GM23248 (cell line): ENCODE data around the gene LRRC3. TPM values are rescaled to one million over a fixed set of nuclear protein-coding genes. Genes with fewer than 3 reads are reported as not detected.
"Not testable (repeated sequence)": the region's sequence is repeated elsewhere in the genome, so short reads cannot be mapped to it uniquely, and the experiment has no call there.

Experiments
- DNase-seq: peaks from one replicate; pipeline ENCODE4 v3.0.0-alpha.2; 2015
- H2AFZ ChIP-seq: fragments of 200-600 bp; sonication (generic); 2 replicates; pipeline ENCODE4 v1.6.1; 2016; ENCODE audit warnings: antibody characterized with exemption
- H3F3A ChIP-seq: fragments of 200-600 bp; sonication (generic); 2 replicates; pipeline ENCODE4 v1.6.1; 2016; ENCODE audit warnings: mild to moderate bottlenecking, antibody characterized with exemption, mixed run types; ENCODE audit not compliant: insufficient read depth
- H3K27ac ChIP-seq: fragments of 200-600 bp; sonication (generic); 2 replicates; pipeline ENCODE4 v1.5.1; 2016; ENCODE audit warnings: mild to moderate bottlenecking
- H3K27me3 ChIP-seq: fragments of 200-600 bp; sonication (generic); replicated peaks from 2 replicates; pipeline ENCODE4 v1.6.1; 2016; ENCODE audit warnings: mild to moderate bottlenecking; ENCODE audit not compliant: insufficient read depth
- H3K36me3 ChIP-seq: fragments of 200-600 bp; sonication (generic); 2 replicates; pipeline ENCODE4 v1.6.1; 2016; ENCODE audit warnings: low read depth, mild to moderate bottlenecking
- H3K4me1 ChIP-seq: fragments of 200-600 bp; sonication (generic); 2 replicates; pipeline ENCODE4 v1.6.1; 2016; ENCODE audit warnings: mild to moderate bottlenecking; ENCODE audit not compliant: insufficient read depth
- H3K4me2 ChIP-seq: fragments of 200-600 bp; sonication (generic); one replicate; pipeline ENCODE4 v1.6.1; 2016; ENCODE audit warnings: mild to moderate bottlenecking; ENCODE audit not compliant: unreplicated experiment
- H3K4me3 ChIP-seq: fragments of 200-600 bp; sonication (generic); 2 replicates; pipeline ENCODE4 v1.5.1; 2016; ENCODE audit warnings: mild to moderate bottlenecking
- H3K79me2 ChIP-seq: fragments of 200-600 bp; sonication (generic); 2 replicates; pipeline ENCODE4 v1.6.1; 2016; ENCODE audit warnings: mild to moderate bottlenecking; ENCODE audit not compliant: insufficient read depth
- H3K9ac ChIP-seq: fragments of 200-600 bp; sonication (generic); 2 replicates; pipeline ENCODE4 v1.6.1; 2016; ENCODE audit warnings: mild to moderate bottlenecking
- H3K9me2 ChIP-seq: fragments of 200-600 bp; sonication (generic); 2 replicates; pipeline ENCODE4 v1.6.1; 2016; ENCODE audit warnings: mixed run types, mild to moderate bottlenecking, moderate library complexity; ENCODE audit not compliant: insufficient read depth
- H3K9me3 ChIP-seq: fragments of 200-600 bp; sonication (generic); one replicate; pipeline ENCODE4 v1.6.1; 2017; ENCODE audit warnings: low read depth
- H4K20me1 ChIP-seq: fragments of 200-600 bp; sonication (generic); 2 replicates; pipeline ENCODE4 v1.6.0; 2016; ENCODE audit not compliant: insufficient read depth
- EZH2 ChIP-seq: fragments of 200-600 bp; sonication (generic); IDR thresholded peaks from 2 replicates; pipeline ENCODE4 v1.6.1; 2018; ENCODE audit warnings: antibody characterized with exemption, mild to moderate bottlenecking; ENCODE audit not compliant: insufficient read depth, poor library complexity, severe bottlenecking
- EZH2phosphoT487 ChIP-seq: fragments of 200-600 bp; sonication (generic); IDR thresholded peaks from 2 replicates; pipeline ENCODE4 v1.6.1; 2018; ENCODE audit warnings: antibody characterized with exemption, moderate library complexity, mild to moderate bottlenecking, low read depth; ENCODE audit not compliant: insufficient read depth
- WGBS, 2 experiments: methylation state at CpG; one replicate each; pipeline ENCODE4 v1.1.6; 2015 to 2017; ENCODE audit warnings: low lambda C conversion rate in 2 of 2, low coverage in 1 of 2; ENCODE audit errors: missing lambda C conversion rate in 2 of 2; 5-methylcytosine and 5-hydroxymethylcytosine counted together
- in situ Hi-C: fragments of 300-500 bp; cut with MboI; formaldehyde crosslinking; loops from 2 replicates; pipeline ENCODE4 v1.15.0; 2020
- polyA plus RNA-seq: library from polyadenylated mRNA; unstranded; fragments of >200 nt; fragmentation: Nextera tagmentation; extraction: Ambion mirVana; gene quantifications from 2 replicates; pipeline ENCODE4 v1.2.1, GENCODE V29; 2016
- total RNA-seq: library from RNA; depleted of rRNA; stranded (reverse); fragments of >200 nt; shearing (Covaris generic); gene quantifications from 2 replicates; pipeline ENCODE4 v1.2.3, GENCODE V29; 2014

LRRC3 gene
- total and polyA plus RNA-seq, 2 experiments from 2014 or later: 0.29 to 0.32 TPM

- H4K20me1 ChIP-seq: no peaks in the 10 kb centered on the region
- H3K4me3 ChIP-seq: no peak overlapping the region
- no peak overlapping the region for H3K27ac ChIP-seq
- H2AFZ ChIP-seq: no peak overlapping the region
- peaks cover 14% of the 10 kb centered on the region for H3K27me3 ChIP-seq
- H3K9me2 ChIP-seq: no peaks in the 10 kb centered on the region
- H3K36me3 ChIP-seq: no peaks in the 10 kb centered on the region
- in situ Hi-C loops: loop anchor here (25.0 kb wide), 1 partner anchor 438 kb away; the partner anchor contains the start of gene SLX9
- H3K79me2 ChIP-seq: no peaks in the 10 kb centered on the region
- 75 to 79% methylated on average over 16 to 20 of the region's 23 CpGs for WGBS, 2 experiments
- TF ChIP-seq EZH2phosphoT487 (no peak), EZH2 (no peak)
- no peak overlapping the region for H3K4me2 ChIP-seq
- H3K4me1 ChIP-seq: no peaks in the 10 kb centered on the region
- H3K9ac ChIP-seq: no peak overlapping the region
- DNase-seq: no peak
- no peaks in the 10 kb centered on the region for H3K9me3 ChIP-seq
- H3F3A ChIP-seq: no peaks in the 10 kb centered on the region
These were observed 44.3 kb downstream of the LRRC3 start for GRCh38 chr21:44499631-44500030.

GRCh38 chr21:44500111-44500510, 44.8 kb downstream of the LRRC3 start:
- TF ChIP-seq EZH2 (no peak), EZH2phosphoT487 (no peak)
- Histone ChIP-seq H3K27me3 (peaks cover 14% of the 10 kb centered on the region), H3K4me3 (no peak overlapping the region), H3K9ac (no peak overlapping the region), H3F3A (no peaks in the 10 kb centered on the region), H3K4me2 (no peak overlapping the region), H4K20me1 (no peaks in the 10 kb centered on the region), H3K9me3 (no peaks in the 10 kb centered on the region), H3K9me2 (no peaks in the 10 kb centered on the region), H3K36me3 (no peaks in the 10 kb centered on the region), H3K79me2 (no peaks in the 10 kb centered on the region), H2AFZ (no peak overlapping the region), H3K4me1 (no peaks in the 10 kb centered on the region), H3K27ac (no peak overlapping the region)
- in situ Hi-C loops: loop anchor here (25.0 kb wide), 1 partner anchor 437 kb away; the partner anchor contains the start of gene SLX9
- no peak for DNase-seq
- 60 to 62% methylated on average over 13 to 19 of the region's 19 CpGs for whole genome bisulfite sequencing, 2 experiments

- H4K20me1 ChIP-seq: no peaks in the 10 kb centered on the region
- no peak for DNase-seq
- no peaks in the 10 kb centered on the region for H3K79me2 ChIP-seq
- H3K4me2 ChIP-seq: no peak overlapping the region
- no peaks in the 10 kb centered on the region for H3K4me1 ChIP-seq
- H3K27me3 ChIP-seq: peaks cover 20% of the 10 kb centered on the region
- no peaks in the 10 kb centered on the region for H3K9me3 ChIP-seq
- H2AFZ ChIP-seq: no peak overlapping the region
- H3K9ac ChIP-seq: no peak overlapping the region
- TF ChIP-seq EZH2phosphoT487: no peak
- H3F3A ChIP-seq: no peaks in the 10 kb centered on the region
- no peaks in the 10 kb centered on the region for H3K36me3 ChIP-seq
- H3K4me3 ChIP-seq: no peak overlapping the region
- H3K9me2 ChIP-seq: no peaks in the 10 kb centered on the region
- no peak overlapping the region for H3K27ac ChIP-seq
- in situ Hi-C loops: loop anchor here (25.0 kb wide), 1 partner anchor 435 kb away; the partner anchor contains the start of gene SLX9
- 63 to 71% methylated on average over 22 to 27 of the region's 27 CpGs for WGBS, 2 experiments
These were observed 47.1 kb downstream of the LRRC3 start for GRCh38 chr21:44502171-44502958.

GRCh38 chr21:44503006-44503889, 47.9 kb downstream of the LRRC3 start:
- H3K9ac ChIP-seq, H3K4me3 ChIP-seq, H3K79me2 ChIP-seq, H2AFZ ChIP-seq, H3K9me3 ChIP-seq, H3K9me2 ChIP-seq, DNase-seq, H3K36me3 ChIP-seq, H3K4me2 ChIP-seq, H3K27ac ChIP-seq, H3K4me1 ChIP-seq, H3F3A ChIP-seq, H4K20me1 ChIP-seq: not testable (repeated sequence)
- WGBS, 2 experiments: 52 to 59% methylated on average over 6 to 44 of the region's 44 CpGs
- peaks cover 16% of the 10 kb centered on the region for H3K27me3 ChIP-seq
- in situ Hi-C loops: loop anchor here (25.0 kb wide), 1 partner anchor 434 kb away; the partner anchor contains the start of gene SLX9
